H1 (cell line): ENCODE results near the gene PHF14. TPM values are rescaled to one million over a fixed set of nuclear protein-coding genes. Genes with fewer than 3 reads are reported as not detected.

Experiments
- CTCF ChIA-PET: fragments of 300-600 bp; sonication (Branson Sonifier 250); formaldehyde crosslinking; loops from one replicate; lab custom pipeline; 2021; ENCODE audit not compliant: partially characterized antibody; lab: Charles Lee
- POLR2A ChIA-PET: fragments of 300-600 bp; sonication (Branson Sonifier 250); formaldehyde crosslinking; loops from one replicate; lab custom pipeline; 2021; ENCODE audit warnings: inconsistent platforms; ENCODE audit not compliant: partially characterized antibody; lab: Charles Lee
- DNase-seq, 2 experiments: peaks; one replicate each; pipeline versions ENCODE4 v3.0.0 to v3.0.0-alpha.2; 2010 to 2022; ENCODE audit warnings: low spot score in 2 of 2, low read depth in 1 of 2, mixed read lengths in 1 of 2
- FAIRE-seq: peaks from 2 replicates; lab custom pipeline; 2011; peaks lifted over from hg19 to GRCh38; lab: Jason Lieb, UNC
- H2AFZ ChIP-seq: 2 replicates; pipeline ENCODE4 v1.8.1; 2012; ENCODE audit warnings: low read length, inconsistent platforms
- H2AK5ac ChIP-seq: 2 replicates; pipeline ENCODE4 v1.6.1; 2013; ENCODE audit warnings: low read depth, low read length
- H2BK120ac ChIP-seq: replicated peaks from 2 replicates; pipeline ENCODE3; 2013; ENCODE audit warnings: low read depth, low read length, inconsistent platforms
- H2BK12ac ChIP-seq: 2 replicates; pipeline ENCODE4 v1.6.1; 2013; ENCODE audit warnings: low read depth, low read length
- H2BK15ac ChIP-seq: 2 replicates; pipeline ENCODE4 v1.6.1; 2013; ENCODE audit warnings: low read length
- H2BK20ac ChIP-seq: 2 replicates; pipeline ENCODE4 v1.6.1; 2013; ENCODE audit warnings: low read length
- H2BK5ac ChIP-seq: 2 replicates; pipeline ENCODE4 v1.6.1; 2013; ENCODE audit warnings: low read depth, low read length
- H3K14ac ChIP-seq: 2 replicates; pipeline ENCODE4 v1.6.1; 2013; ENCODE audit warnings: inconsistent platforms; ENCODE audit not compliant: insufficient read length
- H3K18ac ChIP-seq: 2 replicates; pipeline ENCODE4 v1.6.1; 2013; ENCODE audit warnings: low read length; ENCODE audit errors: extremely low read depth
- H3K23ac ChIP-seq: 2 replicates; pipeline ENCODE4 v1.6.1; 2013; ENCODE audit warnings: inconsistent platforms; ENCODE audit not compliant: insufficient read length
- H3K23me2 ChIP-seq: 2 replicates; pipeline ENCODE4 v1.6.1; 2013; ENCODE audit warnings: low read depth, low read length
- H3K27ac ChIP-seq: 2 replicates; pipeline ENCODE4 v1.6.1; 2011; ENCODE audit warnings: low read depth, low read length, inconsistent platforms
- H3K27me3 ChIP-seq, 4 experiments: replicated peaks in 1 of 4; 1 replicate in 1 of 4; 2 replicates in 3 of 4; pipeline versions ENCODE4 v1.6.1 to v1.8.1; 2011 to 2013; ENCODE audit warnings: low read length in 3 of 4, mild to moderate bottlenecking in 3 of 4, inconsistent platforms in 2 of 4, mixed read lengths in 2 of 4, moderate library complexity in 1 of 4; ENCODE audit not compliant: control insufficient read depth in 3 of 4, insufficient read depth in 3 of 4; ENCODE audit errors: extremely low read depth in 1 of 4
- H3K36me3 ChIP-seq, 4 experiments: 2 replicates each; pipeline versions ENCODE4 v1.6.1 to v1.8.1; 2011 to 2013; ENCODE audit warnings: mild to moderate bottlenecking in 4 of 4, low read length in 3 of 4, moderate library complexity in 2 of 4, control low read depth in 1 of 4, inconsistent platforms in 1 of 4; ENCODE audit not compliant: insufficient read depth in 4 of 4, control insufficient read depth in 2 of 4
- H3K4ac ChIP-seq: replicated peaks from 2 replicates; pipeline ENCODE3; 2013; ENCODE audit warnings: low read length, low read depth, mixed read lengths, inconsistent platforms; ENCODE audit not compliant: insufficient read length
- H3K4me1 ChIP-seq, 4 experiments: replicated peaks in 1 of 4; 1 replicate in 1 of 4; 2 replicates in 3 of 4; pipeline versions ENCODE4 v1.6.1 to v1.8.1; 2011 to 2013; ENCODE audit warnings: low read length in 3 of 4, inconsistent platforms in 2 of 4, mixed read lengths in 1 of 4; ENCODE audit not compliant: insufficient read depth in 4 of 4, control insufficient read depth in 3 of 4
- H3K4me2 ChIP-seq, 2 experiments: 2 replicates each; pipeline versions ENCODE4 v1.6.1 to v1.8.1; 2011 to 2013; ENCODE audit warnings: low read depth in 2 of 2, low read length in 2 of 2, control low read depth in 1 of 2, inconsistent platforms in 1 of 2, mild to moderate bottlenecking in 1 of 2; ENCODE audit not compliant: insufficient read depth in 1 of 2
- H3K4me3 ChIP-seq, 4 experiments: fragments of 200-600, 300-600 bp in 1 of 4; sonication (generic), shearing (Covaris generic), sonication (Bioruptor Twin) in 1 of 4; 2 replicates each; pipeline versions ENCODE4 v1.5.1 to v1.8.1; 2011 to 2016; ENCODE audit warnings: low read length in 4 of 4, low read depth in 3 of 4, control low read depth in 2 of 4, inconsistent platforms in 2 of 4, mild to moderate bottlenecking in 2 of 4, mixed read lengths in 1 of 4, moderate library complexity in 1 of 4; ENCODE audit not compliant: insufficient read depth in 2 of 4; ENCODE audit errors: extremely low read depth in 1 of 4
- H3K56ac ChIP-seq: replicated peaks from 2 replicates; pipeline ENCODE3; 2013; ENCODE audit warnings: low read depth, mild to moderate bottlenecking, mixed read lengths, low read length, inconsistent platforms; ENCODE audit not compliant: insufficient read length
- H3K79me1 ChIP-seq: 2 replicates; pipeline ENCODE4 v1.6.1; 2013; ENCODE audit warnings: low read depth, low read length, control low read depth
- H3K79me2 ChIP-seq, 2 experiments: 2 replicates each; pipeline versions ENCODE4 v1.6.1 to v1.8.1; 2012 to 2013; ENCODE audit warnings: low read length in 2 of 2, mild to moderate bottlenecking in 2 of 2, inconsistent platforms in 1 of 2; ENCODE audit not compliant: insufficient read depth in 2 of 2, control insufficient read depth in 1 of 2
- H3K9ac ChIP-seq, 4 experiments: replicated peaks in 1 of 4; 1 replicate in 1 of 4; 2 replicates in 3 of 4; pipeline versions ENCODE4 v1.6.1 to v1.8.1; 2011 to 2013; ENCODE audit warnings: low read depth in 3 of 4, low read length in 3 of 4, control low read depth in 2 of 4, mild to moderate bottlenecking in 2 of 4, moderate library complexity in 2 of 4, inconsistent platforms in 1 of 4; ENCODE audit errors: extremely low read depth in 1 of 4
- H3K9me3 ChIP-seq, 2 experiments: 2 replicates each; pipeline versions ENCODE4 v1.6.1 to v1.8.1; 2012 to 2013; ENCODE audit warnings: mild to moderate bottlenecking in 2 of 2, moderate library complexity in 2 of 2, control low read depth in 1 of 2, inconsistent platforms in 1 of 2, low read depth in 1 of 2, low read length in 1 of 2, mixed read lengths in 1 of 2; ENCODE audit not compliant: insufficient read depth in 2 of 2
- H4K20me1 ChIP-seq, 2 experiments: replicated peaks in 1 of 2; 2 replicates each; pipeline versions ENCODE3 to v1.8.1; 2011 to 2013; ENCODE audit warnings: inconsistent platforms in 2 of 2, low read length in 2 of 2, mild to moderate bottlenecking in 1 of 2; ENCODE audit not compliant: insufficient read depth in 2 of 2, control insufficient read depth in 1 of 2
- H4K5ac ChIP-seq: 2 replicates; pipeline ENCODE4 v1.6.1; 2013; ENCODE audit warnings: low read length, low read depth, mixed read lengths, inconsistent platforms; ENCODE audit not compliant: insufficient read length
- H4K8ac ChIP-seq: 2 replicates; pipeline ENCODE4 v1.8.0; 2013; ENCODE audit warnings: mild to moderate bottlenecking, moderate library complexity, low read length, inconsistent platforms; ENCODE audit not compliant: insufficient read depth; ENCODE audit errors: extremely low read depth
- H4K91ac ChIP-seq: replicated peaks from 2 replicates; pipeline ENCODE3; 2013; ENCODE audit warnings: low read length, mixed read lengths, inconsistent platforms; ENCODE audit not compliant: insufficient read length
- BCL11A ChIP-seq, 2 experiments: IDR thresholded peaks; one replicate each; pipeline ENCODE4 v1.6.1; 2011; ENCODE audit warnings: low read depth in 2 of 2, low read length in 2 of 2, mild to moderate bottlenecking in 2 of 2
- CEBPB ChIP-seq: IDR thresholded peaks from 2 replicates; pipeline ENCODE4 v1.6.1; 2012; ENCODE audit warnings: low read depth, low read length
- KDM5A ChIP-seq: fragments of 200-600 bp; IDR thresholded peaks from 2 replicates; pipeline ENCODE4 v1.7.1; 2012; ENCODE audit warnings: mild to moderate bottlenecking, low read length, inconsistent platforms, mixed read lengths
- NRF1 ChIP-seq: IDR thresholded peaks from 2 replicates; pipeline ENCODE4 v1.6.1; 2011; ENCODE audit warnings: mild to moderate bottlenecking, low read depth, low read length, improper control_type of control experiment
- POLR2A ChIP-seq, 2 experiments: IDR thresholded peaks; 1 replicate in 1 of 2; 2 replicates in 1 of 2; pipeline ENCODE4 v1.6.1; 2011; ENCODE audit warnings: low read depth in 2 of 2, low read length in 2 of 2, mild to moderate bottlenecking in 2 of 2; ENCODE audit errors: control extremely low read depth in 1 of 2
- SIRT6 ChIP-seq: IDR thresholded peaks from one replicate; pipeline ENCODE4 v1.7.1; 2012; ENCODE audit warnings: low read length, inconsistent platforms
- WGBS, 2 experiments: shearing (Covaris generic) in 1 of 2; methylation state at CpG; one replicate each; pipeline versions ENCODE4 v1.1.6 to v1.1.7; 2013 to 2015; ENCODE audit warnings: low lambda C conversion rate in 2 of 2, mixed read lengths in 2 of 2, inconsistent platforms in 1 of 2, low coverage in 1 of 2, missing lambda C conversion rate in 1 of 2; ENCODE audit not compliant: insufficient replicate concordance in 2 of 2, insufficient coverage in 1 of 2, insufficient read length in 1 of 2; ENCODE audit errors: extremely low coverage in 1 of 2, missing lambda C conversion rate in 1 of 2; 5-methylcytosine and 5-hydroxymethylcytosine counted together
- polyA plus RNA-seq, 7 experiments: library from polyadenylated mRNA; depleted of rRNA in 3 of 7; stranded (reverse) in 5 of 7; unstranded in 2 of 7; fragments of >200 nt in 5 of 7; fragments of 200-250 nt in 2 of 7; gene quantifications; 1 replicate in 5 of 7; 2 replicates in 1 of 7; 4 replicates in 1 of 7; pipeline versions ENCODE4 v1.2.1 to v1.2.3, GENCODE V29; 2011 to 2013; ENCODE audit warnings: missing spikeins in 2 of 7, mixed read lengths in 2 of 7
- total RNA-seq: library from RNA; stranded (reverse); fragmentation: NEBNext Ultra II Directional; extraction: Animal tissue kit (Norgen Biotek cat#: 25700); gene quantifications from 2 replicates; pipeline ENCODE4 v1.2.1, GENCODE V29; 2021

The PHF14 gene
- total and polyA plus RNA-seq, 2 of the 8 experiments (the other 6 are each of a cell fraction or from before 2014, with no cell fraction given): 17.9 to 70.6 TPM

DNA sequence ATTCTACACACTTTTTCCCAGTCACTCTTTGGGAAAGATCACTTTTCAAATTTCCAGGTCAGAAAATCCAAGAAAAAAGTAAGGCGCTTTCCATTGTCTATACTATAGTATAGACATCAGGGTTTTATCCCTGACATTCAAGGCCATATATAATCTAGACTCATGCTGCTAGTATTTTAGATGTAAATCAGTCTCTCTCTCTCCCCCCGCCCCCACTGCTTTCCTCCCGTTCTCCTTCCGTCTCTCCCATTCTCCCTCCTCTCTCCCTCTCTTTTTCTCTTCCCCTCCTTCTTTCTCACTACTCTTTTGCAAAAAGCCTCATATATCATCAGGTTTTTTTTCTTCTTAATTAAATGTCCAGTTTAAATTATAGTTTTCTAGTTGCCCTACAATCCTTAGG lies 154.8 kb downstream of the PHF14 start:
- H3K4ac ChIP-seq: no peak overlapping the region
- H3K27ac ChIP-seq: no peak overlapping the region
- H2BK5ac ChIP-seq: no peak overlapping the region
- no peak overlapping the region for H2BK12ac ChIP-seq
- peak overlapping the region in 1 of 2 experiments; percentile 23; a peak in 1 of 4 replicates for H3K4me2 ChIP-seq
- H2AFZ ChIP-seq: no peak overlapping the region
- H3K9me3 ChIP-seq: no peaks in the 10 kb centered on the region
- no peaks in the 10 kb centered on the region for H4K20me1 ChIP-seq
- no peak overlapping the region for H2BK20ac ChIP-seq
- H3K27me3 ChIP-seq: no peaks in the 10 kb centered on the region
- no peak overlapping the region for H2AK5ac ChIP-seq
- no peak overlapping the region for H4K8ac ChIP-seq
- CTCF ChIA-PET: no interaction called here
- no peaks in the 10 kb centered on the region for H3K79me1 ChIP-seq
- H3K4me3 ChIP-seq: no peak overlapping the region; a peak in 1 of 8 replicates
- no peak overlapping the region for H3K23ac ChIP-seq
- no peaks in the 10 kb centered on the region for H3K79me2 ChIP-seq
- no peak overlapping the region for H3K56ac ChIP-seq
- POLR2A ChIA-PET: no interaction called here
- no peaks in the 10 kb centered on the region for H3K36me3 ChIP-seq
- 8% methylated on average over 4 of the region's 4 CpGs; no CpG with 5 or more reads in 1 of the 2 experiments for WGBS, 2 experiments
- H4K5ac ChIP-seq: no peak overlapping the region
- no peak for TF ChIP-seq CEBPB
- no peak for TF ChIP-seq POLR2A (IDR thresholded peaks at IDR 0.05; ENCODE audit: control extremely low read depth in 1 of 2, low read depth in 2 of 2, low read length in 2 of 2)
- no peak for TF ChIP-seq KDM5A
- no peak for TF ChIP-seq SIRT6
- TF ChIP-seq BCL11A (IDR thresholded peaks at IDR 0.05; ENCODE audit: low read depth in 2 of 2, low read length in 2 of 2): no peak
- no peak for TF ChIP-seq NRF1
- H3K18ac ChIP-seq: no peak overlapping the region
- H3K23me2 ChIP-seq: no peaks in the 10 kb centered on the region; the same call in 1 of the 2 replicates
- no peak overlapping the region for H2BK15ac ChIP-seq
- no peaks in the 10 kb centered on the region for H3K4me1 ChIP-seq
- FAIRE-seq: no peak
- H3K9ac ChIP-seq: no peak overlapping the region
- DNase-seq: no peak
- no peak overlapping the region for H3K14ac ChIP-seq
- no peak overlapping the region for H4K91ac ChIP-seq
- no peak overlapping the region for H2BK120ac ChIP-seq
